Measurements from ENCODE around the gene OR8G1. TPM values are rescaled to one million over a fixed set of nuclear protein-coding genes. Genes with fewer than 3 reads are reported as not detected.

The OR8G1 gene
- not detected for polyA plus RNA-seq (2013, experiment 1 of 4)
- not detected for polyA plus RNA-seq (2013, experiment 2 of 4)
- polyA plus RNA-seq (2013, experiment 3 of 4) = not detected
- not detected for polyA plus RNA-seq (2013, experiment 4 of 4)

GRCh38 chr11:124240621-124241397 lies at the start of gene OR8G1:
Gene OR8G1, plus strand, starts transcription at chr11:124241095. Its CDS starts 8,581 bp downstream, at chr11:124249676.
- WGBS, 2 experiments = 78 to 87% methylated on average over 3 of the region's 3 CpGs
- Histone ChIP-seq H3K4me1 (ENCODE audit: control insufficient read depth, insufficient read depth, low read length) (no peaks in the 10 kb centered on the region), H3K27ac (ENCODE audit: insufficient read depth, low read depth, low read length, poor library complexity, severe bottlenecking) (no peak within 1 kb of the TSS), H3K9me3 (ENCODE audit: control insufficient read depth, low read length) (no peaks in the 10 kb centered on the region), H3K36me3 (ENCODE audit: control insufficient read depth, insufficient read depth, low read length) (no peaks in the 10 kb centered on the region), H3K27me3 (ENCODE audit: control insufficient read depth, insufficient read depth, low read length, poor library complexity, severe bottlenecking) (no peaks in the 10 kb centered on the region), H3K4me3 (ENCODE audit: insufficient read depth, low read depth, low read length) (no peak within 1 kb of the TSS)

- Histone ChIP-seq H3K4me3 (ENCODE audit: insufficient read depth, low read depth, low read length) (no peak overlapping the region), H3K4me1 (ENCODE audit: control insufficient read depth, insufficient read depth, low read length) (peaks cover 8% of the 10 kb centered on the region), H3K9me3 (ENCODE audit: control insufficient read depth, low read length) (no peaks in the 10 kb centered on the region), H3K27me3 (ENCODE audit: control insufficient read depth, insufficient read depth, low read length, poor library complexity, severe bottlenecking) (no peaks in the 10 kb centered on the region), H3K27ac (ENCODE audit: insufficient read depth, low read depth, low read length, poor library complexity, severe bottlenecking) (no peak overlapping the region), H3K36me3 (ENCODE audit: control insufficient read depth, insufficient read depth, low read length) (no peaks in the 10 kb centered on the region)
- 78 to 85% methylated on average over 6 of the region's 6 CpGs for WGBS, 2 experiments
Measured at GRCh38 chr11:124193221-124194010, 47.5 kb upstream of the OR8G1 start.

DNA sequence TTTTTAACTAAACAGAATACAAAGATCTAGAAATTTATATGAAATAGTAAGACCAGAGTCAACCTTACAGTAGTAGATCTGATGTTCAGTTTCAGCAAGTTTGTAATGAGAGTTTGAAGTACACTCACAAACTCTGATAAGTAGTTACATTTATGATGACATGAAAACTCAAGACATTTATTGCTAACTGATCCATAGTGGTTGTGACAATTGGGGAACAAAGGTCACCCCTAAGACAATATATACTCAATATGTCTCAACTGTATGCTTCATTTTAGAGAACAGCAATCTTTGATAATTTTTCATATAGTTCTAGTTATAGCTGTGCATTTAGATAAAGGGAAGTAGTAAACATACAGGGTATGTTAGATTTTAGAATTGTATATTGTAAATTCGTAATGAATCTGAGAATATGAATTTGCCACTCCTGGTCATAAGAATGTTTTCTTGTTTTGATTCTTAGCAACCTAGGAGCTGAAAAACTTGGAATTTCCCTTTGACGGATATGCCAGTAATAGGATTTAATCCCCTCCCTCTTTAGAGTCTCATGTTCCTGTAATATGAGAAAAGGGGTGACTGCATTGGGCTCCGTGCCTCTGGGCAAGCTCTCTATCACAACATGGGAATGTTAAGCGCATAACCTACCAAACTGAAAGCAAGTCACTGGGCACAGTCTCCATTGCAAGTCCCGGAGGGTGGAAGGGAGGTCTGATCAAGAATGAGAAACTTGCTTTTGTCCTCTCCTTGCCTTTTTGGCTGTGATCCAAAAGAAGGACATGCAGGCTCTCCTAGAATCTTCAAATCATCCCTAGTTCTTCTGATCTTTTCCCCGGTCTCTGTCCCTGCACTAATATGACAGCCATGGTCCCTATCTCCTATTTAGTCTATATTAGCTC lies 46.4 kb upstream of the OR8G1 start:
- no peak overlapping the region for H3K27ac ChIP-seq (ENCODE audit: insufficient read depth, low read depth, low read length, poor library complexity, severe bottlenecking)
- 89 to 93% methylated on average over 5 to 6 of the region's 6 CpGs for WGBS, 2 experiments
- H3K9me3 ChIP-seq (ENCODE audit: control insufficient read depth, low read length) = no peaks in the 10 kb centered on the region
- peaks cover 8% of the 10 kb centered on the region for H3K4me1 ChIP-seq (ENCODE audit: control insufficient read depth, insufficient read depth, low read length)
- no peak overlapping the region for H3K4me3 ChIP-seq (ENCODE audit: insufficient read depth, low read depth, low read length)
- H3K27me3 ChIP-seq (ENCODE audit: control insufficient read depth, insufficient read depth, low read length, poor library complexity, severe bottlenecking) = no peaks in the 10 kb centered on the region
- no peaks in the 10 kb centered on the region for H3K36me3 ChIP-seq (ENCODE audit: control insufficient read depth, insufficient read depth, low read length)

GRCh38 chr11:124195189-124195734 lies 45.6 kb upstream of the OR8G1 start:
- no peaks in the 10 kb centered on the region for H3K9me3 ChIP-seq (ENCODE audit: control insufficient read depth, low read length)
- no peaks in the 10 kb centered on the region for H3K36me3 ChIP-seq (ENCODE audit: control insufficient read depth, insufficient read depth, low read length)
- 31 to 52% methylated on average over 3 to 4 of the region's 4 CpGs for WGBS, 2 experiments
- H3K4me1 ChIP-seq (ENCODE audit: control insufficient read depth, insufficient read depth, low read length) = peaks cover 2% of the 10 kb centered on the region
- no peak overlapping the region for H3K4me3 ChIP-seq (ENCODE audit: insufficient read depth, low read depth, low read length)
- no peak overlapping the region for H3K27ac ChIP-seq (ENCODE audit: insufficient read depth, low read depth, low read length, poor library complexity, severe bottlenecking)
- no peaks in the 10 kb centered on the region for H3K27me3 ChIP-seq (ENCODE audit: control insufficient read depth, insufficient read depth, low read length, poor library complexity, severe bottlenecking)

DNA sequence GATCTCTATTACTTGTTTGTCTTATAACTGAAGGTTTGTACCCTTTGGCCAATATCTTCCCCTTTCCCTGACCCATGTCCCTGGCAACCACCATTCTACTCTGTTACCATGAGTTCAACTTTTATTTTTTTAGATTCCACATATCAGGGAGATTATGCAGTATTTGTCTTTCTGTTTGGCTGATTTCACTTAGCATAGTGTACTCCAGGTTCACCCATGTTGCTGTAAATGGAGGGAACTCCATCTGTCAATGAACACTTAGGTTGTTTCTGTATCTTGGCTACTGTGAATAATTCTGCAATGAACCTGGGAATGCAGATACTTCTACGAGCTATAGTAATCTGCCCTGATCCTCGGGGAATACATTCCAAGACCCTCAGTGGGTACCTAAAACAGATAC lies 42.9 kb upstream of the OR8G1 start:
- Histone ChIP-seq H3K9me3 (ENCODE audit: control insufficient read depth, low read length) (no peaks in the 10 kb centered on the region), H3K4me1 (ENCODE audit: control insufficient read depth, insufficient read depth, low read length) (no peaks in the 10 kb centered on the region), H3K27me3 (ENCODE audit: control insufficient read depth, insufficient read depth, low read length, poor library complexity, severe bottlenecking) (no peaks in the 10 kb centered on the region), H3K36me3 (ENCODE audit: control insufficient read depth, insufficient read depth, low read length) (no peaks in the 10 kb centered on the region), H3K27ac (ENCODE audit: insufficient read depth, low read depth, low read length, poor library complexity, severe bottlenecking) (no peak overlapping the region), H3K4me3 (ENCODE audit: insufficient read depth, low read depth, low read length) (no peak overlapping the region)
- WGBS, 2 experiments = 88 to 95% methylated on average over 2 of the region's 2 CpGs

DNA sequence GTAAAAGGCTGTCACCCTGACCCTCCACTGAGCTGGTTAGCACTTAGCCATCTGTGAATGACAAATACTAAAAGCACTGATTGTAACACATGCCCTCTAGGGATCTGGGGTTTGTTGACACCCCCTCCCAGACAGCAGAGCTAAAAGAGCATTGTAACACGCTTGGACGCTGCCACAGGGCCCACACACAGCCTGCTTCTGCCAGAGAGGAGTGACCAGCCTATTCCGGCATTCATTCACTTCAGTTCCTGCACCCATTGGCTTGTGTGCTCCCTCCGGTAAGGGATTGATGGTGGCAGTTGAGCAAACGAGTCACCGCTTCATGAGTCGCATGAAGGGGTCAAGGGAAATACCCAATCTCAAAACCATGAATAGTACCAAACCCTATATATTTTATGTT lies 42.0 kb upstream of the OR8G1 start:
- no peaks in the 10 kb centered on the region for H3K9me3 ChIP-seq (ENCODE audit: control insufficient read depth, low read length)
- H3K4me1 ChIP-seq (ENCODE audit: control insufficient read depth, insufficient read depth, low read length) = no peaks in the 10 kb centered on the region
- no peaks in the 10 kb centered on the region for H3K36me3 ChIP-seq (ENCODE audit: control insufficient read depth, insufficient read depth, low read length)
- 95 to 98% methylated on average over 6 to 7 of the region's 7 CpGs for WGBS, 2 experiments
- H3K27ac ChIP-seq (ENCODE audit: insufficient read depth, low read depth, low read length, poor library complexity, severe bottlenecking) = no peak overlapping the region
- H3K4me3 ChIP-seq (ENCODE audit: insufficient read depth, low read depth, low read length) = no peak overlapping the region
- no peaks in the 10 kb centered on the region for H3K27me3 ChIP-seq (ENCODE audit: control insufficient read depth, insufficient read depth, low read length, poor library complexity, severe bottlenecking)

DNA sequence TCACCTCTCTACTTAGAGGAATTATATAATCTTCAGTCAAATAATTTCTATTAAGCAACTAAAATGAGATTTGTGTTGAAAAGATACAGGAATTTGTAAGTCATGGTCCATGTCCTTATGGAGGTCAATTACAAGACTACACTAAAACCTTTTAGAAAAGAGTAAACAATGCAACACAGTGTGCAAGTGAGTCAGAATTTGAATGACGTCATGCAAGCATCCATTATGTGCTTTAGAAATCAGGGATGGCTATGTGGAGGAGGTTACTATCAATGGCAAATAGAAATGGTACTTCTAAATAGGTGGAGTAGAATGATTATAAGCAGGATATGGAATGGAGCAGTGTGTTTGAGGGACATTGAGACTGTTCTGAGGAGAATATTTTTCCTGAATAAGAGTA lies 41.2 kb upstream of the OR8G1 start:
- H3K27ac ChIP-seq (ENCODE audit: insufficient read depth, low read depth, low read length, poor library complexity, severe bottlenecking) = no peak overlapping the region
- no peak overlapping the region for H3K4me3 ChIP-seq (ENCODE audit: insufficient read depth, low read depth, low read length)
- no peaks in the 10 kb centered on the region for H3K27me3 ChIP-seq (ENCODE audit: control insufficient read depth, insufficient read depth, low read length, poor library complexity, severe bottlenecking)
- H3K4me1 ChIP-seq (ENCODE audit: control insufficient read depth, insufficient read depth, low read length) = no peaks in the 10 kb centered on the region
- no peaks in the 10 kb centered on the region for H3K9me3 ChIP-seq (ENCODE audit: control insufficient read depth, low read length)
- 90% methylated on average over 1 of the region's 1 CpG for WGBS, 2 experiments
- H3K36me3 ChIP-seq (ENCODE audit: control insufficient read depth, insufficient read depth, low read length) = no peaks in the 10 kb centered on the region

DNA sequence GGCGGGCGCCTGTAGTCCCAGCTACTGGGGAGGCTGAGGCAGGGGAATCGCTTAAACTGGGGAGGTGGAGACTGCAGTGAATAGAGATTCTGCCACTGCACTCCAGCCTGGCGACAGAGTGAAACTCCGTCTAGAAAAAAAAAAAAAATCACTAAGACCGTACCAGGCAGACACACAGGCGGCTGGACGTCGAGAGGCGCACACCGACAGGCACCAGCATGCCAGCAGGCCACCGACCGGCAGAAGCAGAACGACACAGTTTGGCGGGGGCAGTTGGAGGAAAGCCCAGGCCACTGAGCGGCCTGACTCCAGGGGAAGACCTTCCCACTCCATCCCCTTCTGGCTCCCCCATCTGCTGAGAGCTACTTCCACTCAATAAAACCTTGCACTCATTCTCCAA lies 40.2 kb upstream of the OR8G1 start:
- 95 to 97% methylated on average over 16 of the region's 16 CpGs for WGBS, 2 experiments

GRCh38 chr11:124202951-124203350 lies 37.9 kb upstream of the OR8G1 start:
- no peaks in the 10 kb centered on the region for H3K4me1 ChIP-seq (ENCODE audit: control insufficient read depth, insufficient read depth, low read length)
- H3K4me3 ChIP-seq (ENCODE audit: insufficient read depth, low read depth, low read length) = no peak overlapping the region
- H3K36me3 ChIP-seq (ENCODE audit: control insufficient read depth, insufficient read depth, low read length) = no peaks in the 10 kb centered on the region
- H3K27ac ChIP-seq (ENCODE audit: insufficient read depth, low read depth, low read length, poor library complexity, severe bottlenecking) = no peak overlapping the region
- no peaks in the 10 kb centered on the region for H3K27me3 ChIP-seq (ENCODE audit: control insufficient read depth, insufficient read depth, low read length, poor library complexity, severe bottlenecking)
- WGBS, 2 experiments = 92 to 93% methylated on average over 3 of the region's 3 CpGs
- H3K9me3 ChIP-seq (ENCODE audit: control insufficient read depth, low read length) = no peaks in the 10 kb centered on the region

More for the DNA sequence above, 40.2 kb upstream of the OR8G1 start:
- H3K36me3 ChIP-seq (ENCODE audit: control insufficient read depth, insufficient read depth, low read length) = no peaks in the 10 kb centered on the region
- H3K27ac ChIP-seq (ENCODE audit: insufficient read depth, low read depth, low read length, poor library complexity, severe bottlenecking) = no peak overlapping the region
- no peaks in the 10 kb centered on the region for H3K4me1 ChIP-seq (ENCODE audit: control insufficient read depth, insufficient read depth, low read length)
- H3K9me3 ChIP-seq (ENCODE audit: control insufficient read depth, low read length) = no peaks in the 10 kb centered on the region
- no peak overlapping the region for H3K4me3 ChIP-seq (ENCODE audit: insufficient read depth, low read depth, low read length)
- H3K27me3 ChIP-seq (ENCODE audit: control insufficient read depth, insufficient read depth, low read length, poor library complexity, severe bottlenecking) = no peaks in the 10 kb centered on the region

Data from ectodermal cell (in vitro differentiated cells).